IMR-90 (cell line): ENCODE measurements around the gene SLC44A2. TPM values are rescaled to one million over a fixed set of nuclear protein-coding genes. Genes with fewer than 3 reads are reported as not detected.

ENCODE experiments used
- ATAC-seq: fragments of 200-7000 bp; cut with Tn5 transposase; 2 replicates; pipeline ENCODE4 v1.9.1; 2020; ENCODE audit warnings: low read depth, mild to moderate bottlenecking, moderate library complexity
- BruUV-seq: library from RNA; stranded (reverse); fragments of 400-500 nt; replicated peaks from 2 replicates; lab custom pipeline; 2021; lab: Mats Ljungman, UMichigan
- CTCF ChIA-PET: fragments of 300-600 bp; formaldehyde crosslinking; extraction: SDS; loops from one replicate; lab custom pipeline; 2021; ENCODE audit warnings: antibody characterized with exemption; lab: Yijun Ruan, JAX
- POLR2A ChIA-PET: fragments of 300-600 bp; sonication (Branson Sonifier 250); formaldehyde crosslinking; loops from one replicate; lab custom pipeline; 2022; ENCODE audit warnings: antibody characterized with exemption; ENCODE audit not compliant: unreplicated experiment; lab: Charles Lee
- DNase-seq: peaks from one replicate; pipeline ENCODE4 v3.0.0; 2013
- H2AFZ ChIP-seq: replicated peaks from 2 replicates; pipeline ENCODE3; 2013; ENCODE audit warnings: low read length, mild to moderate bottlenecking; ENCODE audit not compliant: poor library complexity
- H2AK5ac ChIP-seq: 2 replicates; pipeline ENCODE4 v1.6.1; 2013; ENCODE audit warnings: low read depth, low read length, inconsistent platforms
- H2AK9ac ChIP-seq: replicated peaks from 2 replicates; pipeline ENCODE3; 2013; ENCODE audit warnings: mild to moderate bottlenecking, low read depth, low read length, moderate library complexity; ENCODE audit not compliant: poor library complexity
- H2BK120ac ChIP-seq: 2 replicates; pipeline ENCODE4 v1.6.1; 2013; ENCODE audit warnings: low read depth, low read length, inconsistent platforms
- H2BK15ac ChIP-seq: 3 replicates; pipeline ENCODE4 v1.6.1; 2013; ENCODE audit warnings: low read depth, low read length, inconsistent platforms
- H2BK20ac ChIP-seq: 2 replicates; pipeline ENCODE4 v1.6.1; 2013; ENCODE audit warnings: low read depth, mild to moderate bottlenecking, inconsistent platforms, low read length, moderate library complexity
- H2BK5ac ChIP-seq: 2 replicates; pipeline ENCODE4 v1.6.1; 2013; ENCODE audit warnings: mild to moderate bottlenecking, low read depth, low read length, inconsistent platforms; ENCODE audit not compliant: poor library complexity, severe bottlenecking
- H3K14ac ChIP-seq: replicated peaks from 2 replicates; pipeline ENCODE4 v1.6.1; 2013; ENCODE audit warnings: low read depth, low read length, inconsistent platforms
- H3K18ac ChIP-seq: 2 replicates; pipeline ENCODE4 v1.6.1; 2013; ENCODE audit warnings: low read depth, low read length, control low read depth
- H3K23ac ChIP-seq: 2 replicates; pipeline ENCODE4 v1.6.1; 2013; ENCODE audit warnings: low read depth, low read length, inconsistent platforms
- H3K27ac ChIP-seq: 2 replicates; pipeline ENCODE4 v1.5.1; 2013; ENCODE audit warnings: mild to moderate bottlenecking, control low read depth, low read length; ENCODE audit not compliant: insufficient read depth
- H3K27me3 ChIP-seq: 2 replicates; pipeline ENCODE4 v1.6.1; 2013; ENCODE audit warnings: low read length; ENCODE audit not compliant: control insufficient read depth, insufficient read depth
- H3K36me3 ChIP-seq: 2 replicates; pipeline ENCODE4 v1.6.1; 2013; ENCODE audit warnings: low read length, mixed read lengths; ENCODE audit not compliant: control insufficient read depth, insufficient read depth
- H3K4ac ChIP-seq: 2 replicates; pipeline ENCODE4 v1.6.1; 2013; ENCODE audit warnings: low read depth, low read length, inconsistent platforms
- H3K4me1 ChIP-seq: 2 replicates; pipeline ENCODE4 v1.6.1; 2013; ENCODE audit warnings: low read length, mixed read lengths; ENCODE audit not compliant: control insufficient read depth, insufficient read depth
- H3K4me2 ChIP-seq: 2 replicates; pipeline ENCODE4 v1.6.1; 2013; ENCODE audit warnings: low read depth, mild to moderate bottlenecking, control low read depth, low read length, moderate library complexity
- H3K4me3 ChIP-seq: 2 replicates; pipeline ENCODE4 v1.5.1; 2013; ENCODE audit warnings: low read depth, mild to moderate bottlenecking, control low read depth, low read length, moderate library complexity; ENCODE audit not compliant: insufficient read depth
- H3K56ac ChIP-seq: 2 replicates; pipeline ENCODE4 v1.6.1; 2013; ENCODE audit warnings: low read length, inconsistent platforms; ENCODE audit not compliant: insufficient read depth; ENCODE audit errors: extremely low read depth
- H3K79me1 ChIP-seq, 2 experiments: 2 replicates each; pipeline ENCODE4 v1.6.1; 2013; ENCODE audit warnings: low read length in 2 of 2, inconsistent platforms in 1 of 2, low read depth in 1 of 2
- H3K9ac ChIP-seq: 2 replicates; pipeline ENCODE4 v1.6.1; 2013; ENCODE audit warnings: low read depth, low read length, control low read depth
- H3K9me1 ChIP-seq: 2 replicates; pipeline ENCODE4 v1.6.1; 2013; ENCODE audit warnings: low read length, inconsistent platforms; ENCODE audit not compliant: insufficient read depth
- H3K9me3 ChIP-seq: 2 replicates; pipeline ENCODE4 v1.6.1; 2013; ENCODE audit warnings: low read length; ENCODE audit not compliant: control insufficient read depth, insufficient read depth
- H4K20me1 ChIP-seq: 2 replicates; pipeline ENCODE4 v1.6.1; 2013; ENCODE audit warnings: low read length, inconsistent platforms; ENCODE audit not compliant: insufficient read depth
- H4K5ac ChIP-seq: 2 replicates; pipeline ENCODE4 v1.6.1; 2013; ENCODE audit warnings: mild to moderate bottlenecking, low read depth, low read length, control low read depth
- H4K8ac ChIP-seq, 2 experiments: 2 replicates each; pipeline ENCODE4 v1.6.1; 2013; ENCODE audit warnings: low read depth in 2 of 2, low read length in 2 of 2, control low read depth in 1 of 2, inconsistent platforms in 1 of 2
- H4K91ac ChIP-seq: 2 replicates; pipeline ENCODE4 v1.6.1; 2013; ENCODE audit warnings: low read depth, low read length, inconsistent platforms; ENCODE audit not compliant: insufficient read depth
- BHLHE40 ChIP-seq: fragments of 150-350 bp; IDR thresholded peaks from 2 replicates; pipeline ENCODE4 v1.6.1; 2016; ENCODE audit warnings: mild to moderate bottlenecking, low read depth, low read length
- CEBPB ChIP-seq: IDR thresholded peaks from 2 replicates; pipeline ENCODE4 v1.6.1; 2012; ENCODE audit warnings: low read depth, low read length, improper control_type of control experiment
- CTCF ChIP-seq: conservative IDR thresholded peaks from 2 replicates; pipeline ENCODE4 v1.5.1; 2012; ENCODE audit warnings: mild to moderate bottlenecking, low read depth, low read length, improper control_type of control experiment
- ELK1 ChIP-seq: fragments of 150-350 bp; IDR thresholded peaks from 2 replicates; pipeline ENCODE4 v1.6.1; 2016; ENCODE audit warnings: low read depth, mild to moderate bottlenecking, low read length, moderate library complexity, borderline replicate concordance
- FOS ChIP-seq: fragments of 150-350 bp; IDR thresholded peaks from 2 replicates; pipeline ENCODE4 v1.6.1; 2016; ENCODE audit warnings: low read depth, low read length
- MAFK ChIP-seq: IDR thresholded peaks from 2 replicates; pipeline ENCODE4 v1.6.1; 2012; ENCODE audit warnings: low read depth, low read length, improper control_type of control experiment
- WGBS, 2 experiments: methylation state at CpG; one replicate each; pipeline versions ENCODE4 v1.1.5 to v1.1.7; 2013; ENCODE audit warnings: missing lambda C conversion rate in 2 of 2; ENCODE audit not compliant: insufficient read length in 1 of 2; ENCODE audit errors: extremely low coverage in 2 of 2; 5-methylcytosine and 5-hydroxymethylcytosine counted together
- dilution Hi-C: fragments of 300-500 bp; cut with HindIII; formaldehyde crosslinking; loops from one replicate; pipeline ENCODE4 v1.14.3; 2018; ENCODE audit warnings: low sequenced_read_pairs; ENCODE audit not compliant: unreplicated experiment
- in situ Hi-C: fragments of 300-500 bp; cut with MboI; formaldehyde crosslinking; loops from 3 replicates; pipeline ENCODE4 v1.14.3; 2019; ENCODE audit warnings: low sequenced_read_pairs, inconsistent platforms, mixed read lengths
- intact Hi-C: fragments of 100-400 bp; cut with micrococcal nuclease; formaldehyde crosslinking; loops from 2 replicates; pipeline ENCODE4 v1.10.0; 2022
- polyA plus RNA-seq, 3 experiments: library from polyadenylated mRNA; depleted of rRNA; stranded (reverse); fragments of >200 nt; gene quantifications; 2 replicates each; pipeline ENCODE4 v1.2.3, GENCODE V29; 2012; ENCODE audit warnings: low replicate concordance in 1 of 3
- total RNA-seq: library from RNA; depleted of rRNA; stranded (reverse); fragments of >200 nt; gene quantifications from 2 replicates; pipeline ENCODE4 v1.2.3, GENCODE V29; 2012

SLC44A2 gene
- total and polyA plus RNA-seq, 2 of the 4 experiments (the other 2 are of a cell fraction) = 28.5 to 62.9 TPM

GRCh38 chr19:10648360-10648759 lies 23.0 kb downstream of the SLC44A2 start:
- ChIA-PET CTCF (no interaction called here), POLR2A (no interaction called here)
- H3K23ac ChIP-seq = no peak overlapping the region
- TF ChIP-seq FOS (no peak), CEBPB (no peak), CTCF (no peak), BHLHE40 (no peak), ELK1 (no peak), MAFK (no peak)
- no peak overlapping the region for H3K27ac ChIP-seq
- H3K9ac ChIP-seq = no peak overlapping the region
- intact Hi-C loops (loop anchor here (10.0 kb wide), 1 partner anchor 164 kb away; no protein-coding TSS in a partner anchor), in situ Hi-C loops (loop anchor here (10.0 kb wide), 1 partner anchor 154 kb away; no protein-coding TSS in a partner anchor), dilution Hi-C loops (no loop called here)
- H4K5ac ChIP-seq = no peak overlapping the region
- no peak overlapping the region for H4K8ac ChIP-seq
- no peak overlapping the region for H2BK5ac ChIP-seq
- peaks cover 5% of the 10 kb centered on the region; the same call in 1 of the 2 replicates for H3K36me3 ChIP-seq
- H2AK5ac ChIP-seq = no peak overlapping the region
- no peak for DNase-seq
- H2BK120ac ChIP-seq = no peak overlapping the region
- H3K9me3 ChIP-seq = no peaks in the 10 kb centered on the region
- no peak overlapping the region for H3K4me2 ChIP-seq
- H3K4me1 ChIP-seq = peaks cover 3% of the 10 kb centered on the region; the same call in 1 of the 2 replicates
- 100% methylated on average over 1 of the region's 4 CpGs; no CpG with 5 or more reads in 1 of the 2 experiments for WGBS, 2 experiments
- H3K79me1 ChIP-seq = peaks cover 8 to 20% of the 10 kb centered on the region in 2 experiments; a peak in 3 of 4 replicates
- no peak overlapping the region for H3K14ac ChIP-seq
- no peak overlapping the region for H2BK20ac ChIP-seq
- H3K4me3 ChIP-seq = no peak overlapping the region
- no peak overlapping the region for H3K56ac ChIP-seq
- no peak overlapping the region for H3K4ac ChIP-seq
- H2AFZ ChIP-seq = no peak overlapping the region
- no TSS peak for BruUV-seq
- no peak for ATAC-seq
- no peaks in the 10 kb centered on the region for H3K27me3 ChIP-seq
- no peak overlapping the region for H2AK9ac ChIP-seq
- no peaks in the 10 kb centered on the region for H4K20me1 ChIP-seq
- no peak overlapping the region for H2BK15ac ChIP-seq
- no peak overlapping the region for H4K91ac ChIP-seq
- no peak overlapping the region for H3K18ac ChIP-seq
- H3K9me1 ChIP-seq = no peaks in the 10 kb centered on the region
